CD4-positive, alpha-beta memory T cell (primary cell): Measurements from ENCODE around the gene SETD3. TPM values are rescaled to one million over a fixed set of nuclear protein-coding genes. Genes with fewer than 3 reads are reported as not detected.

Experiments used
- CTCF ChIA-PET: fragments of 350-600 bp; sonication (Branson Sonifier 250); formaldehyde crosslinking; loops from one replicate; lab custom pipeline; 2021; ENCODE audit warnings: inconsistent platforms; ENCODE audit not compliant: partially characterized antibody; lab: Charles Lee
- POLR2A ChIA-PET: fragments of 350-600 bp; sonication (Branson Sonifier 250); formaldehyde crosslinking; loops from one replicate; lab custom pipeline; 2021; ENCODE audit not compliant: partially characterized antibody; lab: Charles Lee
- DNase-seq, 5 donors: peaks; one replicate each; pipeline versions ENCODE4 v3.0.0 to v3.0.0-alpha.2; 2020 to 2022; ENCODE audit warnings: mixed read lengths in 1 of 5
- H3K27ac ChIP-seq: one replicate; pipeline ENCODE4 v1.7.0; 2013; ENCODE audit warnings: low read depth, low read length
- H3K27me3 ChIP-seq: 2 replicates; pipeline ENCODE4 v1.7.0; 2013; ENCODE audit warnings: mild to moderate bottlenecking, low read length, moderate library complexity; ENCODE audit not compliant: insufficient read depth
- H3K36me3 ChIP-seq: 2 replicates; pipeline ENCODE4 v1.7.0; 2013; ENCODE audit warnings: mild to moderate bottlenecking, low read length, moderate library complexity; ENCODE audit not compliant: insufficient read depth
- H3K4me1 ChIP-seq: 2 replicates; pipeline ENCODE4 v1.7.0; 2013; ENCODE audit warnings: mild to moderate bottlenecking, low read length, moderate library complexity; ENCODE audit not compliant: insufficient read depth
- H3K4me3 ChIP-seq, 2 donors: one replicate each; pipeline ENCODE4 v1.7.0; 2013; ENCODE audit warnings: low read length in 2 of 2, mild to moderate bottlenecking in 1 of 2
- H3K9me3 ChIP-seq, 2 donors: one replicate each; pipeline ENCODE4 v1.7.0; 2013; ENCODE audit warnings: low read length in 2 of 2, control low read depth in 1 of 2; ENCODE audit not compliant: control insufficient read depth in 1 of 2
- H3K27ac Mint-ChIP-seq, 7 donors: one replicate each; pipeline ENCODE4 v1.8.0; 2020 to 2021; ENCODE audit warnings: mixed read lengths in 7 of 7, mild to moderate bottlenecking in 6 of 7, inconsistent platforms in 3 of 7, moderate library complexity in 3 of 7
- H3K27me3 Mint-ChIP-seq, 2 donors: one replicate each; pipeline ENCODE4 v1.8.0; 2020 to 2021; ENCODE audit warnings: mixed read lengths in 2 of 2
- H3K36me3 Mint-ChIP-seq, 2 donors: one replicate each; pipeline ENCODE4 v1.8.0; 2020 to 2021; ENCODE audit warnings: mixed read lengths in 2 of 2, inconsistent platforms in 1 of 2, mild to moderate bottlenecking in 1 of 2
- H3K4me1 Mint-ChIP-seq, 4 donors: one replicate each; pipeline ENCODE4 v1.8.0; 2020 to 2021; ENCODE audit warnings: mixed read lengths in 4 of 4, mild to moderate bottlenecking in 1 of 4
- H3K4me3 Mint-ChIP-seq, 8 donors: one replicate each; pipeline ENCODE4 v1.8.0; 2020 to 2021; ENCODE audit warnings: mixed read lengths in 8 of 8, mild to moderate bottlenecking in 7 of 8, moderate library complexity in 6 of 8, inconsistent platforms in 3 of 8
- H3K9me3 Mint-ChIP-seq, 8 donors: one replicate each; pipeline ENCODE4 v1.8.0; 2020 to 2021; ENCODE audit warnings: mixed read lengths in 8 of 8, mild to moderate bottlenecking in 5 of 8, inconsistent platforms in 3 of 8, moderate library complexity in 1 of 8
- intact Hi-C: fragments of 100-400 bp; cut with micrococcal nuclease; formaldehyde crosslinking; loops from one replicate; pipeline ENCODE4 v1.15.1; 2023
- polyA plus RNA-seq, 2 donors: library from polyadenylated mRNA; unstranded; fragments of 300-500 nt; fragmentation: Illumina TruSeq; gene quantifications; one replicate each; pipeline ENCODE4 v1.2.3, GENCODE V29; 2021
- total RNA-seq, 2 experiments: library from RNA; stranded (reverse); gene quantifications; one replicate each; pipeline ENCODE4 v1.2.3, GENCODE V29; 2021

SETD3 gene
- total and polyA plus RNA-seq, 4 experiments from 2014 or later: 37.4 to 66.9 (median 55.8) TPM

DNA sequence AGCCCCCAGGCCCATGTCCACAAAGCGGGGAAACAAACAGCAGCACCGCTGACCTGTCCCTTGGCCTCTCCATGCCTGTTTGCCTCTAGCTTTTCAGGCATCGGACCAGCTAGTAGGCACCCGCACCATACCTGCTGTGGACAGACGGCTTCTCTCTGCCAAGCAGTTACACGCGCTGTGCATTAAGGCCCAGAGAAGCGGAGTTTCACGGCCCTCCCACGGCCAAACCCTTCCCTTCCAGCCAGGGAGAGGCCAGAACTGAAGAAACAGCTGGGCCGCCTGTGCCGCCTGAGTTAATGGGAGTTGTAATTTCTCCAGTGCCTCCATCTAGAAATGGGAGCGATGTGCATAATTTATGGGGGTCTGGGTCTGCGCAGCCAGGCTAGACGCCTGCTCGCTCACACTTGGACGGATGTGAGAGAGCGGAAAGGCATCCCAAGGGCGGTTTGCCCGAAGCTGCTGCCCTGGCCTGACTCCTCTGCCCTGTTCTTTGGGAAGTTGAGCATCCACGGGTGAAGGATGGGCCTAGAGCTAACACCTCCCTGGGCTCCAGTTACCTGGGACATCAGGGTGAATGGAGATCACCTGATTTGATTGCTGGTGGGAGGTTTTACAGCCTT is 119.0 kb downstream of the SETD3 start:
- no peak overlapping the region for H3K4me3 ChIP-seq
- ChIA-PET POLR2A (no interaction called here), CTCF (no interaction called here)
- no peak for DNase-seq
- H3K27me3 Mint-ChIP-seq: peaks cover 0 to 1% of the 10 kb centered on the region in 2 donors
- H3K4me1 ChIP-seq: no peaks in the 10 kb centered on the region
- no peak overlapping the region for H3K27ac ChIP-seq
- intact Hi-C loops: no loop called here
- no peaks in the 10 kb centered on the region for H3K36me3 ChIP-seq
- no peaks in the 10 kb centered on the region for H3K9me3 ChIP-seq
- no peaks in the 10 kb centered on the region for H3K4me1 Mint-ChIP-seq
- no peaks in the 10 kb centered on the region for H3K27me3 ChIP-seq
- H3K9me3 Mint-ChIP-seq: peaks cover 0 to 2% (median 0%) of the 10 kb centered on the region in 8 donors
- H3K4me3 Mint-ChIP-seq: no peak overlapping the region
- H3K27ac Mint-ChIP-seq: no peak overlapping the region
- H3K36me3 Mint-ChIP-seq: no peaks in the 10 kb centered on the region

- intact Hi-C loops: no loop called here
- Histone ChIP-seq H3K4me1 (no peaks in the 10 kb centered on the region), H3K4me3 (no peak overlapping the region), H3K36me3 (no peaks in the 10 kb centered on the region), H3K27ac (no peak overlapping the region), H3K27me3 (no peaks in the 10 kb centered on the region), H3K9me3 (no peaks in the 10 kb centered on the region)
- H3K27ac Mint-ChIP-seq: no peak overlapping the region
- no peaks in the 10 kb centered on the region for H3K36me3 Mint-ChIP-seq
- H3K27me3 Mint-ChIP-seq: peaks cover 1 to 3% of the 10 kb centered on the region in 2 donors
- POLR2A ChIA-PET: no interaction called here
- no peaks in the 10 kb centered on the region for H3K4me1 Mint-ChIP-seq
- peaks cover 0 to 2% (median 0%) of the 10 kb centered on the region in 8 donors for H3K9me3 Mint-ChIP-seq
- H3K4me3 Mint-ChIP-seq: no peak overlapping the region
- DNase-seq: no peak
- CTCF ChIA-PET: no interaction called here
These were observed 119.7 kb downstream of the SETD3 start for GRCh38 chr14:99360774-99361595.

DNA sequence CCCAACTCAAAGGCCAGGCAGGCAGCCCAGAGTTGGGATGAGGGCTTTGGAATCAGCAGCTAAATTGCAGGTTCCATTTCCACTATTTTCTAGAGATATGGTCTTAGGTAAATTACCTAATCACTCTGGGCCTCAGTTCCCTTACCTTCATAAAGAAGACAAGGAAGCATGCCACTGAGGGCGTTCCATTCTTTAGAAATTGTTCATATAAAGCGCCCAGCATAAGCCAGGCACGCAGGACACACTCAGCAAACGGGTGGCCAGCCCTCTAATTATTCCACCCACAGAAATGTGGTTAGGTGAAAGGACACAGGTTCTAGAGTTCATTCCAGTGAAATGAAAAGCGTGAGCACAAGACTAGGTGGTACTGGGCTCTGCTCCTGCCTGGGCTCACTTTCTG is 120.8 kb downstream of the SETD3 start:
- intact Hi-C loops: no loop called here
- Mint-ChIP-seq H3K36me3 (no peaks in the 10 kb centered on the region), H3K27ac (no peak overlapping the region), H3K9me3 (peaks cover 0 to 2% (median 0%) of the 10 kb centered on the region in 8 donors), H3K4me1 (no peaks in the 10 kb centered on the region), H3K27me3 (peaks cover 1 to 3% of the 10 kb centered on the region in 2 donors), H3K4me3 (no peak overlapping the region)
- Histone ChIP-seq H3K36me3 (no peaks in the 10 kb centered on the region), H3K4me1 (no peaks in the 10 kb centered on the region), H3K4me3 (no peak overlapping the region), H3K27me3 (no peaks in the 10 kb centered on the region), H3K27ac (no peak overlapping the region), H3K9me3 (no peaks in the 10 kb centered on the region)
- no peak for DNase-seq
- ChIA-PET POLR2A (no interaction called here), CTCF (no interaction called here)

GRCh38 chr14:99357916-99358390 is 122.7 kb downstream of the SETD3 start:
- DNase-seq: no peak
- no peaks in the 10 kb centered on the region for H3K36me3 ChIP-seq
- ChIA-PET POLR2A (no interaction called here), CTCF (interaction anchor here (1.2 kb wide), 2 partner anchors 35 to 58 kb away, joined by 3 to 4 read pairs; no protein-coding TSS in a partner anchor)
- no peaks in the 10 kb centered on the region for H3K36me3 Mint-ChIP-seq
- H3K9me3 Mint-ChIP-seq: peaks cover 0 to 2% (median 0%) of the 10 kb centered on the region in 8 donors
- H3K4me3 ChIP-seq: no peak overlapping the region
- H3K4me3 Mint-ChIP-seq: no peak overlapping the region
- no peaks in the 10 kb centered on the region for H3K9me3 ChIP-seq
- peaks cover 1 to 3% of the 10 kb centered on the region in 2 donors for H3K27me3 Mint-ChIP-seq
- H3K4me1 ChIP-seq: no peaks in the 10 kb centered on the region
- no peak overlapping the region for H3K27ac ChIP-seq
- no peaks in the 10 kb centered on the region for H3K27me3 ChIP-seq
- H3K27ac Mint-ChIP-seq: no peak overlapping the region
- H3K4me1 Mint-ChIP-seq: no peaks in the 10 kb centered on the region
- intact Hi-C loops: no loop called here

DNA sequence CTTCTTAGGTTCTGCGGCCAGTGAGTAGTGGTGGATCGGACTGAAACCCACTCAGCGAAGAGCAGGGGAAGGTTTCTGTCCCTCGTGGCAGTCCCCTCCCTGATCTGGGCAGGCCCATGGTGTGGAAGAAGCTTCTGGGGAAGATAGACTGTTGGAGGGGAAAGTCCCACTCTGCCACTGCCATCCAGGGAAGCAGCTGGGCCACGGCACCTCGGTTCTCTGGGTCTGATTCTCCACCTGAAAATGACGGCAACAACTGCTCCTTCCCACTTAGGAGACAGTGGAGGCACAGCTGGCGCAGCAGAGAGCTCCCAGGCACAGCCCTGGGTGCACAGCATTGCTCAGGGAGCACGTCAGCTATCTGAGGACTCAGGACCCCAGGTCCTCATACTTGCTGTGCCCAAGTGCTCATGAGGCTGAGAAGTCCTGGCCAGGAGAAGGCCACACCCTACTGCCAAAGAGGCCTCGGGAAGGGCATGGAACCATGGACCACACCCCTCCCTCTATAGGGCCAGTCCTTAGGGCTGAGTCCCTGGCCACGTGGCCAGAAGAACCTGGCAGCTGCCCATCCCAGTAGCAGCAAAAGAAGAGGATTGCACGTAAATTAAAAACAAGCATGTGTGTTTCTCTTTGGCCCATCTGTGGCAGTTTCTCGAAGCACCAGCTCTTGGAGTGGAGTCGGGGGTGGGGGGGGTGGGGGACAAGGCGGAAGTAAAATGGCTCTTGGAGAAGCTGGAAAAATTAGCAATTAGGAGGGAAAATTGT is 123.3 kb downstream of the SETD3 start:
- no peak overlapping the region for H3K27ac ChIP-seq
- Mint-ChIP-seq H3K4me3 (no peak overlapping the region), H3K27ac (no peak overlapping the region), H3K36me3 (no peaks in the 10 kb centered on the region), H3K27me3 (peaks cover 1 to 3% of the 10 kb centered on the region in 2 donors), H3K9me3 (peaks cover 0 to 2% (median 0%) of the 10 kb centered on the region in 8 donors), H3K4me1 (no peaks in the 10 kb centered on the region)
- no peak overlapping the region for H3K4me3 ChIP-seq
- no peak for DNase-seq
- POLR2A ChIA-PET: no interaction called here
- no peaks in the 10 kb centered on the region for H3K4me1 ChIP-seq
- H3K9me3 ChIP-seq: no peaks in the 10 kb centered on the region
- no peaks in the 10 kb centered on the region for H3K27me3 ChIP-seq
- CTCF ChIA-PET: interaction anchor here (1.2 kb wide), 2 partner anchors 36 to 59 kb away, joined by 3 to 4 read pairs; no protein-coding TSS in a partner anchor
- intact Hi-C loops: no loop called here
- no peaks in the 10 kb centered on the region for H3K36me3 ChIP-seq

- POLR2A ChIA-PET: no interaction called here
- no peaks in the 10 kb centered on the region for H3K9me3 ChIP-seq
- H3K27ac Mint-ChIP-seq: no peak overlapping the region
- H3K4me3 ChIP-seq: no peak overlapping the region
- H3K36me3 Mint-ChIP-seq: no peaks in the 10 kb centered on the region
- no peaks in the 10 kb centered on the region for H3K27me3 ChIP-seq
- H3K4me1 Mint-ChIP-seq: no peaks in the 10 kb centered on the region
- H3K36me3 ChIP-seq: no peaks in the 10 kb centered on the region
- H3K27me3 Mint-ChIP-seq: peaks cover 5 to 6% of the 10 kb centered on the region in 2 donors
- no peak overlapping the region for H3K4me3 Mint-ChIP-seq
- intact Hi-C loops: no loop called here
- no peaks in the 10 kb centered on the region for H3K4me1 ChIP-seq
- DNase-seq: no peak
- no peak overlapping the region for H3K27ac ChIP-seq
- peaks cover 0 to 4% (median 0%) of the 10 kb centered on the region in 8 donors for H3K9me3 Mint-ChIP-seq
- CTCF ChIA-PET: no interaction called here
These were observed 124.5 kb downstream of the SETD3 start for GRCh38 chr14:99356031-99356608.
